Stimulated activated CD8-positive, alpha-beta memory T cell treated with anti-CD3 and anti-CD28 coated beads, Interleukin-4, amount 100 ng/mL, for 1 hour (primary cell): ENCODE results near the gene KMT5B.

Experiments
- DNase-seq, 2 donors: peaks; one replicate each; pipeline ENCODE4 v3.0.0-alpha.2; 2020; ENCODE audit warnings: low read depth in 2 of 2, low spot score in 1 of 2

Gene KMT5B

DNA sequence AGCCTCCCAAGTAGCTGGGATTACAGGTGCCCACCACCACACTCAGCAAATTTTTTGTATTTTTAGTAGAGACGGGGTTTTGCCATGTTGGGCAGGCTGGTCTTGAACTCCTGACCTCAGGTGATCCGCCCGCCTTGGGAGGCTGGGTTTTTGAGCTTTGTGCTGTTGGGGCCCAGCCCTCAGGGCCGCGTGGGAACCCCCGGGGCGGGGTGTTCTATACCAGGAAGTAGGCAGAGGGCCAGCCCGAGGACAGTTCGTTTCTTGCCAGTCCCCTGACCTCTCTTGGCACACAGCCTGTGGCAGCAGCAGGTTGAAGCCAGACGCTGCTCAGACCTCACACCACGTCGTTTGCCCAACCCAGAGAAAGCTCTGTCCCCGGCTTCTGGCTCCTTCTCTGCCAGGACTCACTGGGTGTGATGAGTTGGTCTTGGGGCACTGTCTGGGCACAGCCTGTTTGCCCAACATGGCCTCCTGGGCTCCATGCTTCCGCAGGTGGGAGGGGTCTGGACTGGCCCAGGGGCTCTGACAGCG lies 67.0 kb downstream of the KMT5B start:
- no peak for DNase-seq

DNA sequence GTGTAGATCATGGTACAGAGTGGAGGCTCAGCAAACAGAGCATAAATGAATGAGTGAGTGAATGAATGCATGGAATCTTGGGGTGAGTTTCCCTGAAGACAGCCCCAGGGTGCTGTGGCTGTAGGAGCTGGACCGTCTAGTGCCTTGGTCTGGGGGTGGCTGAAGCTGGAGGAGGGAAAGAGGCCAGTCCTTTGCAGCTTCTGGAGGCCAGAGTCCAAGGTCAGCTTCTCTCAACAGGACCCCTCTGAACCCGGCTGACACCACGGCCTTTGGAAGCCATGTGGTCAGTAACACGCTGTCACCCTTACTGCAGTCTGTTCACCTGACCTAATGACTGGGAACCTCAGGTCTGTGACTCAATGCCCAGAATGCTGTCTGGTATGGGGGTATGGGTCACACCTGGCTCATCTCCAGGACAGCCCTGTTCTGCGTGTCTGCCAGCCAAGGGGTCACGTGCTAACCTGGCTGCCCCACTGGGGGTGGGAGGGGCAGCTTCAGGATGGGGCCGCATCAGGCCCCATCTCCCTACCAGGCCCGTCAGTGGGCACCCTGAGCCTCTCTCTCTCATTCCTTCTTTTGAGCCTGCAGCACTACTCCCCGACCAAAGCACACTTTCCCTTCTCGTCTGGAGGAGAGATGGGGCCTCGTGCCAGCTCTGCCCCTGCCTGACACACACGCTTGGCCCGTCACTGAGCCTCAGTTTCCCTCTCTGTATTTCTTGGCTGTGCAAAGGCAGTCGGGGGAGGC lies 67.8 kb downstream of the KMT5B start:
- no peak for DNase-seq

DNA sequence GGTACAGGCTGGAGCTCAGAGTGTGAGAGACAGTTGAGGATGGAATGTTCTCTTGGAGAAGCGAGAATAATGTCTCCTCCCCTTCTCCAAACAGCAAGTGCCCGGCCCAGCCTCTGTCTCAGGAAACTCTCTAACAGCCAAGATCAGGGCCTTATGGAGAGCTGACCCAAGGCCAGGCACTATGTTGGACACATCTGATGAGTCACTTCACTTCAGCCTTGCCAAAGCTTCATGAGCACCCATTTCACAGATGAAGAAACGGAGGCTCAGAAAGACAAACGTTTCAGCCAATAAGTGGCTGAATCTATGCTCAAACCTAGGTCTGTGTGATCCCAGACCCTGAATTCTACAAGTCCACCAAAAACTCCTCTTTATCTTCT lies 69.8 kb downstream of the KMT5B start:
- DNase-seq, result no peak

DNA sequence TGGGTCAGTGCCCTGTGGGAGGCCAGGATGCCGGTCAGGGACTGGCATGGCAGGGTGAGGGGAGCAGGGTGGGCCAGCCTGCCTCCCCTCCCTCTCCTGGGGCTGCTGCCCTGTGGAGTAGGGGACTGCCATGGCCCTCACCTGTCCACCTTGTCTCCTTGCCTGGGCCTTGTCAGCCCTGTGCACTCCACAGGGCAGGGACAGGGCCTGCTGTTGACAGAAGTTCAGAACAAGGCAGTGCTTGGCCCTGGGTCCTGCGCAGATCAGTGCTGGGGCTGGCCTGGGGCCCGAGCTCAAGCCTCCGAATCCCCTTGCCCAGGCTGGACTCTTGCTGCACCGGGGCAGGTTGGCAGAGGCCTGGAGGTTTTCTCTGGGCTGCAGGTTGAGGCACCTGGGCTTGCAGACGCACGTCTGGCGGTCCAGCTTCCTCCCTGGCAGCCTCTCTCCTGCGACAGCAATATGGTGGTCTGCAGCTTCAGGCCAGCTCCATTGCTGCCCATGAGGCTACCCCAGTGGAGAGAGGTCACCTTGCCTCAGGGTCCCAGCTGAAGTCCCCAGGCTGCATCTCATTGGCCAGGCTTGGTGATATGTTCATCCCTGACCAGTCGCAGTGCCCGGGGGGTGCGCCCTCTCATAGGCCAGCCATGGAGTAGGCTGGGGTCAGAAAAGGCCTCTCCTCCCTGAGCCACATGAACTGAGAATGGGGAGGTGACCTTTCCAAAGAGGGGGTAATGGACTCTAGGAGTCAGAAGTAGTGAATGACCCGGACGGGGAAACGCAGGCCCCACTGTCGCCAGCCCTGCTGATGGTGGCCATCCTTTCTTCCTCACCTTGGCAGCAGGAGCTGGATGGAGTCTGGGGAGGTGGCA lies 70.4 kb downstream of the KMT5B start:
- no peak for DNase-seq

DNA sequence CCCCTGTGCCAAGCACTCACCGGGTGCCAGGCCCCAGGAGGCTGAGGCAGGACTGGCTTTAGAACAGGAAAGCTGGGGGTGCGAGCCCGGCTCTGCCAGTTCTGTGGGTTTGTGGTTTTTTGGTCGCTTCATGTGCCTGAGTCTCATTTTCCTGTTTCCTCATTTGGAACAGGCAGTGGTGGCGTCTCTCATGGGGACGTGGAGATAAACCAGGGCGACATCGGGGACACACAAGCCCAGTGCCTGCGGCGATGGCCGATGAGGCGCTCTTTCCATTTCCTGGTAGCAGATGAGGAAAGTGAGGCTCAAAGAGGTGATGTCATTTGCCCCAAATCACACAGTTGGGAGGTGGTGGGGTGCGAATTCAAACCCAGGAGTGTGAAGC lies 71.1 kb downstream of the KMT5B start:
- DNase-seq, result peak in 1 of 2 donors; percentile 16

DNA sequence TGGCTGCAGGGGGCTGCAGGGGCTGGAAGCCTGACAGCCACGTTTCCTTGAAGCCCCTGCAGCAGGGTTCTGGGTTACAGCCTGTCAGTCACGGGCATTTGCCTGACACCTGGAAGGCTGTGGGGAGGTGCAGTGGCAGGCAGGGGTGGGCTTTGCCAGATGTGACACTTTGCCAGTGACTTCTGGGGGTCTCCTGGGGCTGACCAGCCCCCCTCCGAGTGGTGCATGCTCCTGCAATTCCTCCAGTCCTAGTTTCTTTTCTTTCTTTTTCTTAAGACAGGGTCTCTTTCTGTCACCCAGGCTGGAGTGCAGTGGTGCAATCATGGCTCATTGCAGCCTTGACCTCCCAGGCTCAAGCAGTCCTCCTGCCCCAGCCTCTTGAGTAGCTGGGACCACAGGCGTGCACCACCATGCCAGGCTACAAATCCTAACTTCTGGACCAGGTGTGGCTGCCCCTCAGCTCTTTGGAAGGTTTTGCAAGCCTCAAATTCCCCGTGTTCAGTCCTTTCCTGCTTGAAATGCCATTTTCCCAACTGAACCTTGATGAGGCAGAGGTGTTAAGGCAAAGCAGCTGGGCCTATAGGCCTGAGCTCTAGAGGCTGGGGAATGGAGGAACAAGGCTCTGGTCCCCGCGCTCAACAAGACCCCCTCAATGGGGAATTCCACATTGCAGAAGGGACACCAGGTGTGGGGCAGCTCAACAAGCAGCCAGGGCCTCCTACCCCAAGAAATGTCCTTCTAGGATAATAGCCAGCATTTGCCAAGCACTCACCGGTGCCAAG lies 71.7 kb downstream of the KMT5B start:
- DNase-seq, result no peak

DNA sequence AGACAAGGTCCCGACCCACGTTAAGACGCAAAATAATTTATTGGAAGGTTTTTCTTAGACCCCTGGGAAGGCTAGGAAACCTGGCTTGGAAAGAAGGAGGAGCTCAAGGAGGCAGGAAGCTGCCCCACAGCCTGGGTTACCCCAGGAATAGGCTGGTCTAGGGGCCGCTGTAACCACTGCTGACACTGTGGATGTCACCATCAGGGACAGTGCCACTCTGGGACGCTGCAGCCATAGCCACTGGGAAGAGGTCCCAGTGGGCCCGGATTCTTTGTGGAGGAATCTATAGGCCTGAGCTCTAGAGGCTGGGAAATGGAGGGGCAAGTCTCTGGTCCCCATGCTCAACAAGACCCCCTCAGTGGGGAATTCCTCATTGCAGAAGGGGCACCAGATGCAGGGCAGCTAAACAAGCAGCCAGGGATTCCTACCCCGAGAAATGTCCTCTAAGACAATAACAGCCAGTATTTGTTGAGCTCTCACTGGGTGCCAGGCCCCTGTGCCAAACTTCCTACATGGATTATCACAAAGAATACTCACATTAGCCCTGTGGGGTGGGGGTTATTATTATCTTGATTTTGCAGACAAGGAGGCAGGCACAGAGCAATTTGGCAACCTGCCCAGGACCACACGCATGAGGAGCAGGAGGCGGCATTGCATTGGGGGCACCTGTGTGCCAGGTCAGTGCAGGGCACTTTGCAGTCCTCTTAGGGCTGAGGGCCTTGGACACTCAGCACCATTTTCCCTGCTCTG lies 72.4 kb downstream of the KMT5B start:
- no peak for DNase-seq

DNA sequence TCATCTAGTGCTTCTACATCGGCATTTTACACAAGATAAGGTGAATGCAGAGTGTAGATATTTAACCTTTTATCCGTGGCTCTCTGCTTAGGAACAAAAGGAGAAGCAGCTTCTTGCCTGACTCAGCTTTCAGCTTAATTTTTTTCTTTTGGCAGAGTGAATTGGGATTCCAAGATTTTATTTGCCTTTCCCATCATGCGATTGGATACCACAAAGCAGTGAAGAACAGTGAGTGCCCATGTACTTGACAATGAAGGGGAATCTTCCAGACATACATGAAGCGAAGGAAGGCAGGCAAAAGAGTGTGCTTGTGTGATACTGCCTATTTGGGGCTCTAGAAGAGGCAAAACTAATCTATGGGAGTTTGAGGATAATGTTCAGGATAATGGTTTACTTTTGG lies 74.9 kb downstream of the KMT5B start:
- DNase-seq, result no peak

DNA sequence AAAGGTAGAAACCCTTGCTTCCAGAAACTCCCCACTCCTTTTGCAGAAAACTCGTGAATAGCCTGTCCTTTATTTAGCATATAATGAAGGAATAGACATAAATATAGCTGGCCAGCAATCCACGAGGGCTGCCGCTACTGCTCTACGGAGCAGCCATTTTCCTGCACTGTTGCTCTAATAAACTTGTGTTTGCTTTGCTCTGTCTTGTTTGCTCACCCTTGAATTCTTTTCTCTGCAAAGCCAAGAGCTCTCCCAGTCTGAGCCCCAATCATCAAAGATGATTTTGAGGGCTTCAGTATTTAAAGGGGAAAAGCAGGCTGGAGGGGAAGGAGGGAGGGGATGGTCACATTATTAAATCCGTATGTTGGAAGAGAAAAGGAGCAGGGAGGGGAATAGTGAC lies 75.3 kb downstream of the KMT5B start:
- DNase-seq, result no peak

DNA sequence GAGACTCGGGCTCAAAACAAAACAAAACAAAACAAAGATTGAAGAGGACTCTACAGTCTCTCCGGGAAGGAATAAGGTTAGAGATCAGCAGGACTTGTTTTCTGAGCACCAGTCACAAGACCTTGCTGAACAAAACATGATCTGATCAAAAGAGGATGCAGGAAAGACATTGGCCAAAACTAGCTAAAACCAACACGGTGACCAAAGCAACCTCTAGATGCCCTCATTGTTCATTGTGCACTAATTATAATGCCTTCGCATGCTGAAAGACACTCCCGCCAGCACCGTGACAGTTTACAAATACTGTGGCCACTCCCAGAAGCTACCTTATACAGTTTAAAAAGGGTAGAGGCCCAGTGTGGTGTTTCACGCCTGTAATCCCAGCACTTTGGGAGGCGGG lies 76.2 kb downstream of the KMT5B start:
- DNase-seq, result no peak

DNA sequence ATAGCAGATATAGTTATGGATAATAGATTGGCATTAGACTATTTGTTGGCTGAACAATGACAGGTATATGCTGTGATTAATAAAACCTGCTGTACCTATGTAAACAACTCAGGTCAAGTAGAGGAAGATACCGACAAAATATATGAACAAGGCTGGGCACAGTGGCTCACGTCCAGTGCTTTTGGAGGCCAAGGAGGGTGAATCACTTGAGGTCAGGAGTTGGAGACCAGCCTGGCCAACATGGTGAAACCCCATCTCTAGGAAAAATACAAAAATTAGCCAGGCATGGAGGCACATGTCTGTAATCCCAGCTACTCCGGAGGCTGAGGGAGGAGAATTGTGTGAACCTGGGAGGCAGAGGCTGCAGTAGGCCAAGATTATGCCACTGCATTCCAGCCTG lies 77.9 kb downstream of the KMT5B start:
- DNase-seq, result no peak

DNA sequence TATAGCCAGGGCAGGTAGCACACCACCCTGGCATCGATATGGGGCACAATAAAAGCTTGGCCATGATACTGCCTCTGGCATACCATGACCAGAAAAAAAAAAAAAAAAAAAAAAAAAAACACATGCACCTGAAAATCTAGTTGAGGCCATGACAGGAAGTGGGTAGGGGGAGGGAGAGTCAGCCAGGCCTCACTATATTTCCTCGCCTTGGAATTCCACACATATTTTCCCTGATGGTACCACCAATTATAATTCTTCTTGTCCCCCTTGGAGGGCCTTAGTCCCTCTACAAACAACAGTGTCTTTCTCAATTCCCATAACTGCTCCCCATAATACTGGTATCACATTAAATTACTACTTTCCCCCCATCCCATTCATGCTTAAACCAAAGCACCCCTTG lies 79.3 kb downstream of the KMT5B start:
- no peak for DNase-seq

DNA sequence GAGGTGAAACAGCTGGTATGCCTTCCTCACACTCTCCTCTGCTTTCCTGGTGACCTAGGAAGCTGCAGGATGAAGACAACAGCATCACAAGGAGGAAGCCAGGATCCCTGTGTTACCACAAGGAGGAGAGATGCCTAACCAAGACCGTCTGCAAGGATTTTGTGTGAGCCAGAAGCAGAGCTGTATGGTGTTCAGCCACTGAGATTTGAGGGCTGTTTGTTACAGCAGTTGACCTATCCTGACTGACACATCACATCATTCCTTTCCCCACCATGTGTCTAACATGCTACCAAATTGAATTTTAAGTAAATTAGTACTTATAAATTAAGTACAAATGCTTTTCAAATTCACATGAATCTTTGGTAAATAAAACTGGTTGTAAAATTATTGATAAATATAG lies 83.0 kb downstream of the KMT5B start:
- no peak for DNase-seq

DNA sequence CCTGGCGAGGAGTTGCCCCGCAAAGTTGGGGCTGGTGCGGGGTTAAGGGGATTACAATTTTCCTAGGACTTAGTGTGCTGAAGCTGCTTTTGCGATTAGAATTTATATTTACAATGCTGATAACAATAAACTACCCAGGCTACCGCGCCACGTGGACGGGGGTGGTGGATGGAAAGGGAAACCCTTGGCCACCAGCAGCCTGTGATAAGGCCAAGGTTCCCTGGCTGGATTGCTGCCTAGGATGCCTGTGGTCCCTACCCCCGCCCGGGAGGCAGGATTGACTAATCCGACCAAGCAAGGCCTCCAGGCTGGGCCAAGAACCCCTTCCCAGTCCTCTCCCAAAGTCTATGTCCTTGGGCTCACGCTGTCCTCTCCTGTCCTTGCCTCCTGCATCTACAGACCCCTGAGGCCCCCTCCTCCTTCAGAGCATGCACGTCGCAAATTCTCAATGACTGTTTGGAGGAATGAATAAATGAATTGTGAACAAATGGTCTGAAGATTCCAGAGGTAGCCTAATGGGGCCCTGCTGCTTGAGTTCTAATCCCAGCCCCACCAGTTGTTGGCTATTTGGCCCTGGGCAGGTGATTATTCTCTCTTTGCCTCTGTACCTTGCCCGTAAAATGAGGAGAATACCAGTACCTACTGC lies 84.3 kb downstream of the KMT5B start:
- DNase-seq, result no peak

DNA sequence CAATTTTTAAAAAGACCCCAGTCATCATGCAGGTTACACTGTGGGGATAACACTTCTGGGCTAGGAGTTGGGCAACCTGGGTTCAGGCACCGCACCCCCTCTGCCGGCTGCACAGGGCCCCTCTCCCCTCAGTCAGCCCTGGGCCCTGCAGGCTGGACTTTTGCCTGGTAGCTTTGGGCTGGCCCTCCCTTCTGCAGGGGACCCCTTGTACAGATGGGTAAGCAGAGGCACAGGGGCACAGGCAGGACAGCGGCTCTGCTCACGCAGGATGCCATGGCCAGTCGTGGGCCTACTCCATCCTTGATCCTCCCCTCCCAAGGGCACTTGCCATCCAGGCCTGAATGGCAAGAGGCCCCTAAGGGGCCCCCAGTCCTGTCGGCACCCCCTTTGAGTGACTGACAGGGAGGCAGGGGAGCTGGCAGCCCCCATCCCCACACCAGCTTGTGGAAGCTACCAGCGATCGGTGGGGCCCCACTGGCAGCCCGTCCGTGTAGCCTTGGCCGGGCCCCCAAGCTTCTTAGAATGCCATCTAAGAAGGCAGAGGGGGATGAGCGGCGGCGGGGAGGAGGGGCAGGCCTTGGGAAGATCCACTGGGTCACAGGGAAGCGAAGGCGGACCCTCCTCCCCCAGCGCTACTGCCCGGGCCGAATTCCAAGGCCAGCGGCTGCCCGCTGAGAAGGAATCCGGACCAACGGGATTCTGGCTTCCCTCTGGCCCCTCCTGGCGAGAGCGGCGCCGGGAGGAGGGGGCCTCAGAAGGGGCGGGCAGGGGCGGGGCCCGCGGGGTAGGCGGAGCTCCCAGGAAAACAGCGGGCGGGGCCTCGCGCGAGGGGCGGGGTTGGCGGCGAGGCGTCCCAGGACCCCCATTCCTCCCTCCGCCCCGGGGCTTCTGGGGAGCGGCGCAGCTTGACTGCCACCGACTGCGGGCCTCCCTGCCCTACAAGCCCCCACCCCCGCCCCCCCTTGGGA lies 85.1 kb downstream of the KMT5B start:
- DNase-seq, result no peak

DNA sequence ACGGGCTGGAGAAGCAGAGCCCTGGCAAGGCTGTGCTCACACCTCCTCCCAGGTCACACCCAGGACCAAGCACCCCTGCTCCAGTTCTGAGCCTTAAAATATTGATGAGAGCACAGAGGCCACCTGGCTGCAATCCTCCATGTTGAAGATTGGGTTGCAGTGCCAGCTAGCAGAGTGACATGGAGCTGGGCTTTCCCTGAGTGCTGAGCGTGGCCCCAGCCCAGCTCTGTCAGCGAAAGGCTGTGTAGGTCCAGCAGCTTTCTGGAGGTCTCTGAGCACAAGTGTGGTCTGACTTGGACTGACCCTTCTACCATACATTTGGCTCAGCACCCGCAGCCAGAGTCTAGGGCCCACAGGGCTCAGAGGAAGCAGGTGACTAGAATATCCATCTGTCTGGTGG lies 87.9 kb downstream of the KMT5B start:
- DNase-seq, result no peak

DNA sequence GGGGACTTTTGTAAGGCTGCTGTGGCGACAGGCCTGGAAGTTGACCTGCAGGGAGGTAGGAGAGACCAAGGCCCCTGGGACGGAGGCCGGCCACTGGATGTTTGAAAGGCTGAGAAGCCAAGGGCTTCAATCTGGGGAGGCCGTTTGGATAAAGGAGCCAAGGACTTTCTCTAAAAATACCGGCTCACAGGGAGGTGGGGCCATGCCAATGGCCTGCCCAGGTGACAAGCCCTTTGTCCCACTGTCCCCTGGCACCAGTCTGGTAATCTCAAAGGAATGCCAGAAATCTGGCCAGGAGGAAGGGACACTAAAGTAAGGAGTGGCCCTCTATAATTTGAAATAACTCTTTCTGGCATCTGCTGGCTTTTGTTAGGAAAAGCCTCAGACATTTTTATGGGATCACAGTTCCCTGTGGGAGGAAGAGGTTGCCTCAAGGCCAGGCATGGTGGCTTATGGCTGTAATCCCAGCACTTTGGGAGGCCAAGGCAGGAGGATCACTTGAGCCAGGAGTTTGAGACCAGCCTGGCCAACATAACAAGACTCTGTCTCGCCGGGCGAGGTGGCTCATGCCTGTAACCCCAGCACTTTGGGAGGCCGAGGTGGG lies 90.1 kb downstream of the KMT5B start:
- no peak for DNase-seq

DNA sequence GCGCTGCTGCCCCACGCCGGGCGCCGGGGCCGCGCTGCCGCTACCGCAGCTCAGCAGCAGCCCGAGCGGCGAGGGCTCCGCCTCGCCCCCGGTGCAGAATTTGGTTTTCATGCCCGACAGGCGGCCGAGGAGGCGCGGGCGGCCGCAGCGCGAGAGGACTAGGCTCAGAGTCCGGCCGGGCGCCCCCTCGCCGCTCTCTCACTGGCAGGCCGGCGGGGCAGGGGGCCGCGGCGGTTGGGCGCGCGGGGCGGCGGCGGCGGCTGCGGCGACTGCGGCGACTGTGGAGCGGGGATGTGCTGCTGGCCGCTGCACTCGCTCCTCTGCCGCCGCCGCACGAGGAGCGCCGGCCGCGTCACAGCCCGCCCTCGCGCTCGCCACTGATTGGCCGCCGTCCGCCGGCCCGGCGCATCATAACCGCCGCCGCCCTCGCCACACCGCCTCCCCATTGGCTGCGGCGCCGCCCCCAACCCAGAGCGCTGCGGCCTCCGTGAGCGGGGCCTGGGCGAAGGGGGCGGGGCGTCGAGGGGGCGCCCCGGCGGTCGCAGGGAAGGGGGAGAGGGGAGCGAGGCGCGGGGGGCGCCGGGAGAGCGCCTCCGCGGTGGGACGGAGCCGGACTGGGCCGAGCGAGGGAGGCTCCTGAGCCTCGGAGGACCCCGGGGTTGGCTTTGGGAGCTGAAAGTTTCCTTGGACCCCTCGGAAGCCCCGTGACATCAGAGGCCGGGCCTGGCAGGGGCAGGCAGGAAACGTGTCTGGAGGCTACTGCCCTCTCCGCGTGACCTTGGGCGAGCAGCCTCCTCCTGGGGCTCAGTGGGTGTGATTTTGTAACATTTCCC lies 91.8 kb downstream of the KMT5B start, which contains the start of gene CHKA:
CHKA (minus strand) TSS at position 322 of the 833 bp plus-strand sequence; CDS start at position 111, 211 bp downstream.
- DNase-seq, result peak; percentile 62 to 68
